K562 (cell line): Measurements from ENCODE around the gene ADD1. TPM values are rescaled to one million over a fixed set of nuclear protein-coding genes. Genes with fewer than 3 reads are reported as not detected.

Experiments used
- ARNT ChIP-seq, 2 experiments: fragments of 450-650 bp; IDR thresholded peaks; 2 replicates each; pipeline ENCODE4 v1.6.1; 2016; ENCODE audit warnings: mild to moderate bottlenecking in 1 of 2
- BRCA1 ChIP-seq, 2 experiments: fragments of 450-650 bp in 1 of 2; sonication (generic) in 1 of 2; formaldehyde crosslinking in 1 of 2; IDR thresholded peaks; 2 replicates each; pipeline versions ENCODE4 v1.5.0 to v1.6.1; 2017 to 2020; ENCODE audit warnings: mild to moderate bottlenecking in 1 of 2, missing genetic modification reagents in 1 of 2
- CSDE1 ChIP-seq, 2 experiments: fragments of 450-650 bp; IDR thresholded peaks; 2 replicates each; pipeline ENCODE4 v1.6.1; 2016; ENCODE audit warnings: mild to moderate bottlenecking in 1 of 2
- DLX4 ChIP-seq: fragments of 250-450 bp; sonication (Bioruptor Pico); IDR thresholded peaks from 2 replicates; pipeline ENCODE4 v1.6.1; 2021; ENCODE audit warnings: mild to moderate bottlenecking
- ETS1 ChIP-seq: conservative IDR thresholded peaks from 2 replicates; pipeline ENCODE4 v1.6.1; 2011; ENCODE audit warnings: low read depth, mild to moderate bottlenecking, low read length; ENCODE audit not compliant: control insufficient read depth
- FOXO4 ChIP-seq: fragments of 450-650 bp; formaldehyde crosslinking; IDR thresholded peaks from 2 replicates; pipeline ENCODE4 v1.4.0; 2020; ENCODE audit warnings: mild to moderate bottlenecking, moderate library complexity
- HBP1 ChIP-seq: fragments of 450-650 bp; formaldehyde crosslinking; IDR thresholded peaks from 2 replicates; pipeline ENCODE4 v1.4.0; 2022; ENCODE audit warnings: missing genetic modification characterization
- MAFK ChIP-seq: IDR thresholded peaks from 2 replicates; pipeline ENCODE4 v1.6.1; 2011; ENCODE audit warnings: low read length, improper control_type of control experiment
- PML ChIP-seq: IDR thresholded peaks from 2 replicates; pipeline ENCODE4 v1.6.1; 2012; ENCODE audit warnings: low read length, inconsistent platforms
- SMAD2 ChIP-seq: fragments of 150-350 bp; IDR thresholded peaks from 2 replicates; pipeline ENCODE4 v1.6.1; 2014; ENCODE audit warnings: low read depth, mild to moderate bottlenecking, low read length
- SP2 ChIP-seq: IDR thresholded peaks from 2 replicates; pipeline ENCODE4 v1.6.1; 2011; ENCODE audit warnings: mild to moderate bottlenecking, low read depth, low read length, moderate library complexity; ENCODE audit not compliant: poor library complexity, severe bottlenecking; ENCODE audit errors: extremely low read depth
- SREBF2 ChIP-seq: sonication (generic); formaldehyde crosslinking; IDR thresholded peaks from 2 replicates; pipeline ENCODE4 v1.4.0; 2020; ENCODE audit warnings: mild to moderate bottlenecking, missing genetic modification reagents
- TRIM28 ChIP-seq: fragments of 450-650 bp; IDR thresholded peaks from 2 replicates; pipeline ENCODE4 v1.6.1; 2017
- ZHX1 ChIP-seq: fragments of 150-350 bp; conservative IDR thresholded peaks from 2 replicates; pipeline ENCODE4 v1.6.1; 2014; ENCODE audit warnings: low read length
- ZNF124 ChIP-seq: sonication (generic); formaldehyde crosslinking; IDR thresholded peaks from 2 replicates; pipeline ENCODE4 v1.8.1; 2022; ENCODE audit warnings: missing genetic modification reagents
- ZNF639 ChIP-seq, 2 experiments: fragments of 200-800 bp in 1 of 2; sonication (Bioruptor generic) in 1 of 2; sonication (generic) in 1 of 2; formaldehyde crosslinking in 1 of 2; IDR thresholded peaks in 1 of 2; conservative IDR thresholded peaks in 1 of 2; 2 replicates each; pipeline versions ENCODE4 v1.5.0 to v1.6.1; 2016 to 2020; ENCODE audit warnings: missing compliant biosample characterization in 1 of 2, missing genetic modification characterization in 1 of 2, missing genetic modification reagents in 1 of 2
- ZNF644 ChIP-seq: fragments of 200-800 bp; sonication (Bioruptor generic); IDR thresholded peaks from 2 replicates; pipeline ENCODE4 v1.6.1; 2016; ENCODE audit warnings: low read depth, missing genetic modification characterization, missing compliant biosample characterization
- polyA plus RNA-seq, 8 experiments: library from polyadenylated mRNA; depleted of rRNA in 4 of 8; stranded (reverse) in 5 of 8; unstranded in 3 of 8; fragments of >200 nt; fragmentation: Nextera tagmentation in 2 of 8; fragmentation: Illumina TruSeq in 1 of 8; extraction: Ambion mirVana in 2 of 8; extraction: Trizol in 1 of 8; gene quantifications; 2 replicates each; pipeline versions ENCODE4 v1.2.1 to v1.2.3, GENCODE V29; 2011 to 2014; ENCODE audit warnings: inconsistent platforms in 1 of 8, missing spikeins in 1 of 8
- total RNA-seq, 7 experiments: library from RNA; depleted of rRNA in 6 of 7; stranded (reverse); fragments of >200 nt in 6 of 7; fragmentation: Illumina TruSeq in 2 of 7; extraction: Trizol in 2 of 7; gene quantifications; 2 replicates each; pipeline versions ENCODE4 v1.2.1 to v1.2.3, GENCODE V29; 2011 to 2021; ENCODE audit warnings: low replicate concordance in 1 of 7

Gene ADD1
- total and polyA plus RNA-seq, 9 of the 15 experiments (the other 6 are each of a cell fraction or from before 2014, with no cell fraction given) = 17.5 to 153 (median 74.0) TPM

GRCh38 chr4:2867758-2868491 is 24.3 kb downstream of the ADD1 start (continued):
- TF ChIP-seq HBP1 (no peak), ETS1 (peak; percentile 72; the same call in 1 of the 2 replicates), PML (peak; percentile 95), SREBF2 (CRISPR knock-in tag) (no peak), ARNT (IDR thresholded peaks at IDR 0.05) (peak; percentile 49 to 73; a peak in 1 of 4 replicates), ZNF639 (CRISPR knock-in tag; conservative IDR thresholded peaks at IDR 0.05 in 1 of 2, IDR thresholded peaks at IDR 0.05 in 1 of 2) (0 out of 4 replicates have a peak, but pooled peaks of 1 of the 2 experiments have one; percentile 45), DLX4 (no peak), TRIM28 (no peak), MAFK (no peak), BRCA1 (IDR thresholded peaks at IDR 0.05) (no peak), BRCA1 (CRISPR knock-in tag; IDR thresholded peaks at IDR 0.05) (no peak), FOXO4 (CRISPR knock-in tag) (no peak), ZNF124 (CRISPR knock-in tag) (no peak), SMAD2 (no peak), ZHX1 (no peak), SP2 (no peak), ZNF644 (tag) (peak; percentile 67; the same call in 1 of the 2 replicates), CSDE1 (IDR thresholded peaks at IDR 0.05) (no peak)
